ENCODE results near the gene IMPDH1. TPM values are rescaled to one million over a fixed set of nuclear protein-coding genes. Genes with fewer than 3 reads are reported as not detected.

Gene IMPDH1
- polyA plus RNA-seq, 4 donors, result 26.0 to 31.8 (median 29.0) TPM

DNA sequence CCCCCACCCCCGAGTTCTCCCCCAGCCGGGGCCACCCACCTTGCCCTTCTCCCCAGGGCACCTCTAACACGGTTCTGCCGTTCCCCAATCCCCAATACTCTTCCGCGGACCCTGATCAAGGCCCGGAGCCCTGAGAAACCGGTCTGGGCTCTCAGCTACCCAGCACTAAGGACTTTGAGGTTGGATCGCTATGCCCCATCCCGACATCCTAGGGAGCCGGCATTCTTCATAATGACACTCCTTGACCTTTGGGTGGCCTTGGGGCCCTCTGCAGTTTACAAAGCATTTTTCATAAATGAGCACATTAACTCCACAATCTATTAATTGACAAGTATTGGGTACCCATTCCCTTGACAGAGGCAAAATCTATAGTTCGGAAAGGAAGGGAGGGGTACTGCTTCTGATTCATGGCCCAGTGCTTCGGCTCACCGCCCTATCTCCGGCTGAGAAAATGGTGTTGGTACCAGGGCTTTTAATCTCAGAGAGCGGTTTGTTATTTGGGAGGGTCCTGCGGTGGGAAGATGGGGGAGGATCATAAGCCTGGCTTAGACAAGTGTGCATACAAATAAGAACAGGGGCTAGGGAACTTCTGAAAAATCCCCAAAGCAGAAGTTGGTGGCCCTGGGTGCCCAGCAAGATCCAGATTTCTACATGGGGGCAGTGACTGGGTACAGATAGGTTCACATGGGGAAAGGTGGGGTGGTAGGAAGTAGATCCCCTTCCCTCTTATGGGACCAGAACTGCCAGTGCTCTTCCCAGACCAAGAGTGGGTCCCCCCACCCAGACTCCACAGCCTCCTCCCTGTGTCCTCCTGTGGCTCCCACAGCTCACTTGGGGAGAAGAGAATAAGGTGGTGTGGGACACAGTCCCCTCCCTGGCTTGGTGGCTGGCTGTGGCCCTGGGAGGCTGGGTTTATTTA, 3.2 kb downstream of the IMPDH1 start:
- DNase-seq (ENCODE audit: low read depth in 4 of 4, low spot score in 2 of 4), result no peak

DNA sequence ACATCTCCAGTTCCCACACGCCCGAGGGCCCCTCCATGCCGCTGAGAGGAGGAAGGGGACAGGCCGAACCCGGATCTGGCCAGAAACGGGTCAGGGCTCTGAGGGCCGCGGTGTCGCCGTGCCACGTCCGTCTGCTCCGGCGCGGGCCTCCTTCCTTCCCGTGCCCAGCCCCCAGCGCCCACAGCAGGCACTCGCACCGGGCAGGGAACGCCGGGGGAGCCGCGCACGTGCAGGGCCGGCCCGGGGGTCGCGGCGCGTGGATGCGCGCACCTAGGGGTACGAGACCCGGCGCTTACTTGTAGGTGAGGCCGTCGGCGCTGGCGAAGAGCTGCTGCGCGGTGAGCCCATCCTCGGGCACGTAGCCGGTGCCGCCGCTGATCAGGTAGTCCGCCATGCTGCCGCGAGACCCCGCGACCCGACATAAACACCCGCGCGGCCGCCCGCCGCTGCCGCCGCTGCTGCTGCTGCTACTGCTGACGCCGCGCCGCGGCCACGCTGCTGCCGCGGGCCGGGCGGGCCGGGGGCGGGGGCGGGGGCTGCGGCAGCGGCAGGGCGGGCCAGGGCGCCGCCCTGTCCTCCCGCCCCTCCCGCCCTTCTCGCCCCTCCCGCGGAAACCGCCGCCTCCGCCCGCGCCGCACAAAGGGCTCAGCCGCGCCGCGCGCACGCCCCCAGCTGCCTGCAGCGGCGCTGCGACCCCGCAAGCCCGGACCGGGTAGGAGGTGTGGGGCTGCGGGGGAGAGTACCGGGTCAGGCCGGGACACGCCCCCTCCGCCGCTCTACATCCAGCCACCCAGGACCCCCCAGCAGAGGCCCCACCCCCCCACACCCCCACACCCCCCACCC, 4.1 kb downstream of the IMPDH1 start:
- no peak for DNase-seq (ENCODE audit: low read depth in 4 of 4, low spot score in 2 of 4)

DNA sequence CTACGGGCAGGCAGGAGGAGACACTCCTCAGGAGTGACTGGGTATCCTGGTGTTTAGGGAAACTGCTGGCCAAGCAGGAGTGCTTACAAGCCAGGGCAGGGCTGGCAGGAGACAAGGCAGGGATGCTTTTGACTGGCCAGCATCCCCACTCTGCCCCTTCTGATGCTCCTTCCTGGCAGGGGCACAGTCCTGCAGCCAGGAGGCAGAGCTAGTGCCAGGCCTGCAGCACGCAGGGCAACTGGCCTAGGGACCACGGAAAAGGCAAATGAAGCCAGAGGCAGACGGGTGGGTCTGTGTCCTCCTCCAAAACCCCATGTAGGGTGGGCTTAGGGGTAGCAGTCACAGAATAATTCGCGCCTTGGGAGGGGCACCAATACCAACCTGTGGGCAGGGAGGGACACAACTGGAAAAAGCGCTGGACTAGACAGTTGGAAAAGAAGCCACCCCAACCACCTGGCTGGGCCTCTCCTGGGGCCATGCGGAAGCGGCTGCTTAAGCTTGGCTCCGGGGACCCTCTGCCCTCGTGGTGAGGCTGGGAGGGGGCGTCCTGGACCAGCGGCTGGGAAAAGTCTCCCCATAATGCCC, 4.8 kb downstream of the IMPDH1 start:
- no peak for DNase-seq (ENCODE audit: low read depth in 4 of 4, low spot score in 2 of 4)

DNA sequence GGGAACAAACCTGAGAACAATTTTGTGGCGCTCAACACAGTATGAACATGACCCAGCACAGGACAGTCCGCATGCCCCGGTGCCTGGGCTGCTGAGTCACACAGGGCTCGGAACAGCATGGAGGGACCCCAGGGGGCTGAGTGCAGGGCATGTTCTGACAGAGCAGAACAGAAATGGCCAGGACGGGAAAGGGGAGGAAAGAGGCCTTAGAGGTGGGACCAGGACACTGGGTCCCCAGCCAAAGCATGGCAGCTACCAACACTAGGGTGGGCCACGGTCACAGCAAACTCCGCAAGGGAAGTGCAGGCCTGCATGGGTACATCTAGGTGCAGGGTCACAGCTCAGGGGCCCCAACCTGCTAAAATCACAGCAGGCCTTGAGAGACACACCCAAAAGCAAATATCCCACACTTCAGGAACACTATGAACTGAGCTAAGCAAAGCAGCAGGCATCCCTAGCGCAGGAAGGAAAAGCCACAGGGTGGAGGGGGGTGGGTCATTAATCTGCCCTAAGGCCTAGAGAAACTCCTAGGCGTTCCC, 5.6 kb downstream of the IMPDH1 start:
- DNase-seq (ENCODE audit: low read depth in 4 of 4, low spot score in 2 of 4), result no peak

DNA sequence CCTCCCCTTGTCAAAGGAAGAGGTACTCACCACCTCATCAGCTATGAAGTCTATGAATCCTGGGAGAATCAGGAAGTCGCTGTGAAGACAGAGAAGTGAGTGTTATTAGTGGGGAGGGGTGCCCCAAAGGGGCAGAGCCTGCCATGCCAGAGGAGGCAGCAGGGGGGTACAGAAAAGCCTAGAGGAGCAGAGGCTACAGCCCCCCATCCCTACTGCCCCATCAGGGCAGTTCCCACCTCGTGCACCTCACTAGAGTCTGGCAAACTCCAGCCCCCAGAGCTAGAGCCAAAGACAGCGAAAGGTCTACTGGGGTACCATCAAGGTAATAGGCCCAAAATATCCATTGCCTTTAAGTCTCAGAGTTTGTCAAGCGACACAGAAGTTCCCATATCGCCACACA, 6.1 kb downstream of the IMPDH1 start:
- DNase-seq (ENCODE audit: low read depth in 4 of 4, low spot score in 2 of 4), result no peak

GRCh38 chr7:128402356-128402755, 7.4 kb downstream of the IMPDH1 start:
- DNase-seq (ENCODE audit: low read depth in 4 of 4, low spot score in 2 of 4), result no peak

- no peak for DNase-seq (ENCODE audit: low read depth in 4 of 4, low spot score in 2 of 4)
Observed at GRCh38 chr7:128400566-128400965, 9.2 kb downstream of the IMPDH1 start.

DNA sequence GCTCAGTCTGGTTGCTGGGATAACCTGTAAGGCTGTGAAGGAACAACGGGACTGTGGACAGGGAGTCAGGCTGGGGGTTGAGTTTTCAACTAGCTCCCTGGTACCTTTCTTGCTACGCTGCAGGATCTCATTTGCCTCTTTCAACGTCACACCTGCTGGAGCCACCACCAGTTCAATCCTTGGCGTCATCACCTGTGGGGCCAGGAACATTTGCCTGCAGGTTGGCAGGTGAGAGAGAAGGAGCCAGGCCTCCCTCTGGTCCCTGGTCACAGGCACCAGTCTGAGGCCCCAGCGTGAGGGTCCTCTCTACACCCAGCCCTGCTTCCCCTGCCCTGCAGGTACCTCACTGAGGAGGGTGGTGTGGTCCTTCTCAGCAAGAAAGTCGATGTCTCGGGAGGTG, 9.8 kb downstream of the IMPDH1 start:
- no peak for DNase-seq (ENCODE audit: low read depth in 4 of 4, low spot score in 2 of 4)

DNA sequence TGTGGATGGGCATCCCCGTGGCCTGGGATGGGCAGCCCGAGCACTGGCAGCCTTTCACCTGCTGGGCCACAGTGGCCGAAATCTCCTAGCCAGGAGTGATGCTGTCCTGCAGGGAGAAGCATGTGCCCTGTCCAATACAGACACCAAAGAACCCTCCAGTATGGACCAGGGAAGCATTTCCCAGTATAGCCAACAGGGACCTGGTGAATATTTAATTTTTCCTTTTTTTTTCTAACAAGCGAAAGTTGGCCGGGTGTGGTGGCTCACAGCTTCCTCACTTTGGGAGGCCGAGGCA, 11.0 kb downstream of the IMPDH1 start:
- no peak for DNase-seq (ENCODE audit: low read depth in 4 of 4, low spot score in 2 of 4)

DNA sequence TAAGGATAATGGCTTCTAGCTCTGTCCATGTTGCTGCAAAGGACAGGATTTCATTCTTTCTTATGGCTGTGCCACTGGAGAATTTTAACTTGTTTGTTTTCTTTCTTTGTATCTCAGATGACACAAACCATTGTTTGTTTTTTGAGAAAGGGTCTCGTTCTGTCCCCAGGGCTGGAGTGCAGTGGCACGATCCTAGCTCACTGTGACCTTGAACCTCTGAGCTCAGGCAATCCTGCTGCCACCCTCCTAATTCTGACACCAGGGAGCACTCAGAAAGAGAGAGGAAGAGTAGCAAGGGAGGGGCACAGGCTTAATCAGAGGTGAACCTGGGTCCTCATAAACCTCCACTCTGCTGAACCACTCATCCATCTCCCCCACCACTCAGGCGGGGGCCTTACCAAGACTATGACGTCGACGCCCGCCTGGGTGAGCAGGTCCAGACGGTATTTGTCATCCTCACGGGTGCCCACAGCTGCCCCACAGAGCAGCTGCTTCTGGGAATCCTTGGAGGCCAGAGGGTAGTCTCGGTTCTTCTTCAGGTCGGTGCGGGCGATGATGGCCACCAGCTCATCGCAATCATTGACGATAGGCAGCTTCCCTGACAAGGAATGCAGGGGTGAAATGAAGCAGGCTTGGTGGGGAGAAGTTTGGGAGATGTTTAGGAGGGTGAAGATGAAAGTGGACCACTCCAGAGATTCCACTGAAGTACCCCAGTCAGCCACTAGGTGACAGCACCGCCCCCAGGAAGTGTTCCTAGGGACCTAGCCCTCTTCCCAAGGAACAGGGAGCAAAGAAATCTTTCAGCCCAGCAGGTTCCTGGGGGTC, 11.6 kb downstream of the IMPDH1 start:
- DNase-seq (ENCODE audit: low read depth in 4 of 4, low spot score in 2 of 4), result no peak

DNA sequence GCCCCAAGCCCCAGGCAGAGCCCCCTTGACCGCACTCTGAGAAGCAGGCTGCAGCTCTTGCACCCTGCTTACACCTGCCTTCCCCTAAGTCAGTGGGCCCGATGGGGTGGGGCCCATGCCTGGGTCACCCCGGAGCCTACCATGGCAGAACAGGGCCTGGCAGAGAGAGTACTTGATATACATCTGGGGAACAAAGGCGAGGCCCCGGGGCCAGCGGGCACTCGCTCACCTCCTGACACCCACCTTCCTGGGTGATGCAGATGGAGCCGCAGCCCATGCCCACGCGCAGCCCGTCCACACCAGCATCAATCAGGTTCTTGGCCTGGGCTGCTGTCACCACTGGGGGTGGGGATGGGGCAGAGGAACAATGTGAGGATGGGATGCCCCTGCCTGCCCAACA, 13.4 kb downstream of the IMPDH1 start:
- DNase-seq (ENCODE audit: low read depth in 4 of 4, low spot score in 2 of 4), result no peak

- DNase-seq (ENCODE audit: low read depth in 4 of 4, low spot score in 2 of 4), result no peak
Observed at GRCh38 chr7:128395748-128396147, 14.0 kb downstream of the IMPDH1 start.

- DNase-seq (ENCODE audit: low read depth in 4 of 4, low spot score in 2 of 4), result no peak
Observed at GRCh38 chr7:128394904-128395496, 14.8 kb downstream of the IMPDH1 start.

DNA sequence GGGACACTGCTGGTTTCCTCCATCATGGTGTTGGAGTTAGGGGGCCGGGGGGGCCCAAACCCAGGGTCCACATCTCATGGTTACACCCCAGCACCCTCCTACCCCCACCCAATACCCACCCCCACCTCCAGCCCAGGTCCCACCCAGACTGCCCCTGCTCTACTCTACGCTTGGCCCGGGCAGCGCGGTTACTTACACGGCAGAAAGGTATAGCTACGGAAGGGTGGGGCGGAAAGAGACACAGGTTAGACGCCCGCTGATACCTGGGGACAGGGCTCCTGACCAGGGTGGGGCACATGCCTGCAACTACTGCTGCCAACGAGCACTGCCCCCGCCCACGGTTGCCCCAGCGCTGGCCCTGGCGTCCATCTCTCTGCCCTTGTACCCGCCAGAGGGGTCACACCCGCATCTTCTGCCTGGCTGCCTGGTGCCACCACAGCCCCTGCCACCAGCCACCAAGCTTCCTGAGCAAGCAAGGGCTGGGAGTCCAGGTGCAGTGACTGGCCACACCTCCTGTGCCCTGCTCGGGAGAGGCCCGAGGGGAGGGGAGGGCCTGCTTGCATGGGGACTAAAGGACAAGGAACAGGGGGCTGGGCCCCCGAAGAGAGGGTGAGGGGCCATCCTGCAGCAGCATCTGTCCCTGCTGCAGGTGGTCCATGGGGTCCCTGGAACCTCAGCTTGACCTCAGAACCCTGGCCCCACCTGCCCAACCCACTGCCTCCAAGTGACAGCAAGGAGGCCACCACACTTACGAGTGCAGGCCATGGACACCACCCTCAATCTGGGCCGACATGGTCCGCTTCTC, 16.1 kb downstream of the IMPDH1 start:
- DNase-seq (ENCODE audit: low read depth in 4 of 4, low spot score in 2 of 4), result no peak

DNA sequence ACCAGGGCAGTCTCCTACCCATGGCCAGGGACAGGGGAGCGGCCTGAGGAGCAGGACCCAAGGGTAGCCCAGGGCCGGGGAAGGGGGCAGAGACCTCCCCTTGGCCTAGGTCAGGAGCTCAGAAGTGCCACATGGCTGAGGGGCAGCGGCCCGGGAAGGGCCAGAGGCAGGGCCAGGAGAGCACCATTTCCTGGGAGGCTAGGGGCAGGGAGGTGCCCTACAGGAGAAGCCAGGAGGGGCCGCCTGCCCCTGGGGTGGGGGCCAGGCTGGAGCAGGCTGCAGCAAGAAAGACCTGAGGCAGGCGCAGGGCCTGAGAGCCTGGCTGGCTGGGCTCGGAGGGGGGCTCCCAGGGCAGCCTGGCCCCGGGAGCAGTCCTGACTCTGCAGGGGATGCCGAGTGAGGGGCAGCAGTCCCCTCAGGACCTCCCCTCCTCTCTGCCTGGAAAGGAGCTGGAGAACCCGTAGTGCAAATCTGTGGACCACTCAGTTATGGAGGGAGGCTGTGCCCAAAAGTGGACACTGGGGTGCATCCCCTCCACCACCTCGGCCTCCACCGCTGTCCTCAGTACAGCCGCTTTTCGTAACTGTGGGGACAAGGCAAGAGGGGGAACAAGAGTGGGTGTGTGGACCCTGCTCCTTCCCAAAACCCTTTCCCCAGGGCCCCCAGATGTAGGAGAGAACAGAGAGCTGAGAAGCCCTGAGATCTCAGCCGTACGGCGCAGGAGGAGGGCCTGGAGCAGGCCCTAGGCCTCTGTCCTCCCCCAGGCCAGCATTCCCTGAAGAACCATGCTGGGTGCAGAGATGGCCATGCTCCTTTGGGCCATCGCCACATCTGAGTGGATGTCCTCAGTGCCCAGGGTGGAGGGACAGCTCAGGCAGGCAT, 17.1 kb downstream of the IMPDH1 start:
- DNase-seq (ENCODE audit: low read depth in 4 of 4, low spot score in 2 of 4), result no peak

- no peak for DNase-seq (ENCODE audit: low read depth in 4 of 4, low spot score in 2 of 4)
Observed at GRCh38 chr7:128391805-128392204, 18.0 kb downstream of the IMPDH1 start.

DNA sequence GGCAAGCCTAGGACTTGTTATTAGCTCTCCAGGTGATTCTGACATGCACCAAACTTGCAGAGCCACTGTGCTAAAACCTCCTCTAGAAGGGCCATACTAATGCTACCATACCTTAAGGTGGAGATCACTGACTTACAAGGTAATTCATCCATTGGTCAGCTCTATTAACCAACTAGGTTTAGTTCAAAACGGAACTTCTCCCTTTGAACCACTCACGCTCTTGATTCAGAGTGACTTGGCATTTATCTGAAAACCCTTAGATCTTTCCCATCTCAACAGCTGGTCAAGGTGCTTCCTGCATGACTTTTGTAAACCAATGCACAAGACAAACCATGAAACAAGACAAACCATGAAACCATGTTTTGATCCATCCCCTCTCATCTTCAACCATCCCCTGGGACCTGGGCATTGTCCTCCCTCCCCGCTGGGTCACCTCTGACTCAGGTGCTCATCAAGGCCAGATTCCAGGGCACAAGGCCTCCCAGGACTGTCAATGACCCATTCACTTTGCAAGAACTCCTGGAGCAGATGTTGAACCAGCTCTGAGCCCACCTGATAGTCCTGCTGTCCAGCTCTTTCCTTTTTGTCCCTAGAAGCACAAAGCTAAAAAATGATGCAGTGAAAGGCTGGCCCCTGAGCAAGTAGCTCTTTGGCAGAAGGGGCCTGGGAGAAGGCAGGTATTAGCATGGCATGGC, 18.8 kb downstream of the IMPDH1 start:
- DNase-seq (ENCODE audit: low read depth in 4 of 4, low spot score in 2 of 4), result no peak
